ENCODE data around the gene CCL8.

The CCL8 gene

DNA sequence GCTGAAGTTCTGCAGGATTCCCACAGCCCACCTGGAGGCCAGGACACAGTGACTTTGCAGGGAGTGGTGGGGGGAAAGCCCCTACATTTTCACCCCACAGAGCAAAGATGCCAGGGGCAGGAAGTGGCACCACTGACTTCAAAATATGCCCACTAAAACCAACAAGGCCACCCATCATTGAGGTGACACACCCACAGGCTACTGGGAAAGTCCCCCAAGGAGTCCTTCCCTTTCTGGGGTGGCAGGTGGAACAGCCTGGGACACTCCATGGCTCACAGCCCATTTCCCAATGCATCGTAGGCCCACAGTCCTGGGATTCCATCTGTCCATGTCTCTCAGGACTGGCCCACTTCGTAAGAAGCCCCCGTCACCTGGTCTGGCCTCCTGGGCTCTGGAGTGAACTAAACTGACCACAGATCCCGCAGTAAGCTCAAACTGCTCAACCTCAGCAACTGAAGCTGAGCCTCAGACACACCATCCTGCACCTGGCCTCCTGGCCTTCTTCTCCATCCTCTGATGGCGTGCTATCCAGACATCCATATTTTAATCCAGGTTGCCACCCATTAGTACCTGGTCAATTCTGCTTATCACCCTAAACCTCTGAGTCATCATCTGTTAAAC, 51.3 kb downstream of the CCL8 start:
- no peaks in the 10 kb centered on the region for H3K4me1 ChIP-seq
- H3K9me3 ChIP-seq, result no peaks in the 10 kb centered on the region
- TF ChIP-seq, protein P1, sequence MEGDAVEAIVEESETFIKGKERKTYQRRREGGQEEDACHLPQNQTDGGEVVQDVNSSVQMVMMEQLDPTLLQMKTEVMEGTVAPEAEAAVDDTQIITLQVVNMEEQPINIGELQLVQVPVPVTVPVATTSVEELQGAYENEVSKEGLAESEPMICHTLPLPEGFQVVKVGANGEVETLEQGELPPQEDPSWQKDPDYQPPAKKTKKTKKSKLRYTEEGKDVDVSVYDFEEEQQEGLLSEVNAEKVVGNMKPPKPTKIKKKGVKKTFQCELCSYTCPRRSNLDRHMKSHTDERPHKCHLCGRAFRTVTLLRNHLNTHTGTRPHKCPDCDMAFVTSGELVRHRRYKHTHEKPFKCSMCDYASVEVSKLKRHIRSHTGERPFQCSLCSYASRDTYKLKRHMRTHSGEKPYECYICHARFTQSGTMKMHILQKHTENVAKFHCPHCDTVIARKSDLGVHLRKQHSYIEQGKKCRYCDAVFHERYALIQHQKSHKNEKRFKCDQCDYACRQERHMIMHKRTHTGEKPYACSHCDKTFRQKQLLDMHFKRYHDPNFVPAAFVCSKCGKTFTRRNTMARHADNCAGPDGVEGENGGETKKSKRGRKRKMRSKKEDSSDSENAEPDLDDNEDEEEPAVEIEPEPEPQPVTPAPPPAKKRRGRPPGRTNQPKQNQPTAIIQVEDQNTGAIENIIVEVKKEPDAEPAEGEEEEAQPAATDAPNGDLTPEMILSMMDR (IDR thresholded peaks at IDR 0.05), result no peak
- no peak overlapping the region for H3K4me3 ChIP-seq
- no peak overlapping the region for H3K27ac ChIP-seq
- H3K27me3 ChIP-seq, result no peaks in the 10 kb centered on the region
- intact Hi-C loops (cut with DNase I; ENCODE audit: low total_unique reads), result no loop called here
- DNase-seq, result no peak
- H3K36me3 ChIP-seq, result no peaks in the 10 kb centered on the region

DNA sequence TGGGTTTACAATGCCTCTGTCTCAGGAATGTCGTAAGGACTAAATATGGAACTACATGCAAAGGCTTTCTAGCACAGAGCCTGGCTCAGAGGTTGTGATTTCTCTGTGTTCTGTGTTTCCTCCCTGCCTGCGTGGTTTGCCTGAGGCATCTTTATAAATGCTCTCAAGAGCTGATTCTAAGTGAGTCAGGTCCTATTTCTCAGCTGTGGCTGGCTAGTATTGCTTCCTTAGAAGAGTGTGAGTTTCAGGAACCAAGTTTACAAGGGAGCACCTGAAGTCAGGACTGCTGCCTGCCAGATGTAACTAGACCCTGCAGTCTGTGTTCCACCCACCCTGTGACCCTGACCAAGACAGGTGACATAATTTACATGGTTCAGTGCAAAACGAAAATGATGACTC, 51.8 kb downstream of the CCL8 start:
- Histone ChIP-seq H3K27ac (no peak overlapping the region), H3K9me3 (no peaks in the 10 kb centered on the region), H3K4me1 (no peaks in the 10 kb centered on the region), H3K36me3 (no peaks in the 10 kb centered on the region), H3K27me3 (no peaks in the 10 kb centered on the region), H3K4me3 (no peak overlapping the region)
- intact Hi-C loops (cut with DNase I; ENCODE audit: low total_unique reads), result no loop called here
- no peak for DNase-seq
- TF ChIP-seq, protein P1 (IDR thresholded peaks at IDR 0.05), result no peak

Measured in tibial artery (tissue), 4 donors.